ENCODE measurements around the gene PTCH1. TPM values are rescaled to one million over a fixed set of nuclear protein-coding genes. Genes with fewer than 3 reads are reported as not detected.

The PTCH1 gene
- total and polyA plus RNA-seq, 2 experiments from 2014 or later = 36.8 to 44.1 TPM

DNA sequence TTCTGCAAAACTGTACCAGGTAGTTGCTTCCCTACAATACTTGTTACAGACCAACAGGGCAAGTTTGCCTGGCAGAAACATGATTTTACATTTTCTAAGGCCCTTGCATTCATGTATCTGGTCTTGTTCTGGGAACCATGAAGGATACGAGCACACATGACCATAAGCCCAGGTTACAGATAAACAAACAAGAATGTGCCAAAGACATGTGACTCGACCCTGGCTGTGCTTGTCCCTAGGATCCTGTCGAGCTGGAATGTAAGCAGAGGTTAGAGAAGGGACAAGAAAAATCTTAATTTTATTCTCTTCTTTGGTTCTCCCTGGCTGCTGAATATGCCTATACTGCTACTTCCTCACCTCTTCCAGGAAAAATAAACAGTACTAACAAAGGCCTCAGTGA lies 32.5 kb downstream of the PTCH1 start:
- DNase-seq (ENCODE audit: low spot score) = no peak
- Histone ChIP-seq H3K4me2 (no peak overlapping the region), H3K4me3 (no peak overlapping the region), H3K4me1 (ENCODE audit: insufficient read depth) (peaks cover 40% of the 10 kb centered on the region), H2AFZ (no peak overlapping the region), H3K27ac (no peak overlapping the region), H4K20me1 (ENCODE audit: insufficient read depth, poor library complexity, severe bottlenecking) (peaks cover 93% of the 10 kb centered on the region), H3K9me2 (replicated peaks; ENCODE audit: insufficient read depth) (no peaks in the 10 kb centered on the region), H3K36me3 (replicated peaks; ENCODE audit: insufficient read depth, low read depth) (no peaks in the 10 kb centered on the region), H3K79me2 (peaks cover 100% of the 10 kb centered on the region), H3K9me3 (ENCODE audit: low read depth) (no peaks in the 10 kb centered on the region), H3K27me3 (no peaks in the 10 kb centered on the region)
- 41% methylated on average over 3 of the region's 3 CpGs for WGBS (ENCODE audit: low lambda C conversion rate, missing lambda C conversion rate)
- TF ChIP-seq EZH2phosphoT487 (IDR thresholded peaks at IDR 0.05; ENCODE audit: low read depth, severe bottlenecking, unreplicated experiment) (no peak), EZH2 (IDR thresholded peaks at IDR 0.05; ENCODE audit: borderline replicate concordance) (no peak)
- TF ChIP-seq, protein P1, sequence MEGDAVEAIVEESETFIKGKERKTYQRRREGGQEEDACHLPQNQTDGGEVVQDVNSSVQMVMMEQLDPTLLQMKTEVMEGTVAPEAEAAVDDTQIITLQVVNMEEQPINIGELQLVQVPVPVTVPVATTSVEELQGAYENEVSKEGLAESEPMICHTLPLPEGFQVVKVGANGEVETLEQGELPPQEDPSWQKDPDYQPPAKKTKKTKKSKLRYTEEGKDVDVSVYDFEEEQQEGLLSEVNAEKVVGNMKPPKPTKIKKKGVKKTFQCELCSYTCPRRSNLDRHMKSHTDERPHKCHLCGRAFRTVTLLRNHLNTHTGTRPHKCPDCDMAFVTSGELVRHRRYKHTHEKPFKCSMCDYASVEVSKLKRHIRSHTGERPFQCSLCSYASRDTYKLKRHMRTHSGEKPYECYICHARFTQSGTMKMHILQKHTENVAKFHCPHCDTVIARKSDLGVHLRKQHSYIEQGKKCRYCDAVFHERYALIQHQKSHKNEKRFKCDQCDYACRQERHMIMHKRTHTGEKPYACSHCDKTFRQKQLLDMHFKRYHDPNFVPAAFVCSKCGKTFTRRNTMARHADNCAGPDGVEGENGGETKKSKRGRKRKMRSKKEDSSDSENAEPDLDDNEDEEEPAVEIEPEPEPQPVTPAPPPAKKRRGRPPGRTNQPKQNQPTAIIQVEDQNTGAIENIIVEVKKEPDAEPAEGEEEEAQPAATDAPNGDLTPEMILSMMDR (IDR thresholded peaks at IDR 0.05; ENCODE audit: poor library complexity) = no peak

- no peak for DNase-seq (ENCODE audit: low spot score)
- H3K36me3 ChIP-seq (replicated peaks; ENCODE audit: insufficient read depth, low read depth) = no peaks in the 10 kb centered on the region
- no peaks in the 10 kb centered on the region for H3K27me3 ChIP-seq
- H3K4me2 ChIP-seq = no peak overlapping the region
- TF ChIP-seq, protein P1 (IDR thresholded peaks at IDR 0.05; ENCODE audit: poor library complexity) = no peak
- no peak for TF ChIP-seq EZH2phosphoT487 (IDR thresholded peaks at IDR 0.05; ENCODE audit: low read depth, severe bottlenecking, unreplicated experiment)
- no peak for TF ChIP-seq EZH2 (IDR thresholded peaks at IDR 0.05; ENCODE audit: borderline replicate concordance)
- no peak overlapping the region for H3K4me3 ChIP-seq
- H3K9me2 ChIP-seq (replicated peaks; ENCODE audit: insufficient read depth) = no peaks in the 10 kb centered on the region
- peaks cover 100% of the 10 kb centered on the region for H3K79me2 ChIP-seq
- 94% methylated on average over 6 of the region's 6 CpGs for WGBS (ENCODE audit: low lambda C conversion rate, missing lambda C conversion rate)
- no peaks in the 10 kb centered on the region for H3K9me3 ChIP-seq (ENCODE audit: low read depth)
- H3K27ac ChIP-seq = no peak overlapping the region
- H2AFZ ChIP-seq = no peak overlapping the region
- peaks cover 32% of the 10 kb centered on the region for H3K4me1 ChIP-seq (ENCODE audit: insufficient read depth)
- peaks cover 93% of the 10 kb centered on the region for H4K20me1 ChIP-seq (ENCODE audit: insufficient read depth, poor library complexity, severe bottlenecking)
These were observed 33.3 kb downstream of the PTCH1 start for GRCh38 chr9:95483431-95483830.

- no peak for TF ChIP-seq EZH2 (IDR thresholded peaks at IDR 0.05; ENCODE audit: borderline replicate concordance)
- TF ChIP-seq, protein P1 (IDR thresholded peaks at IDR 0.05; ENCODE audit: poor library complexity) = no peak
- TF ChIP-seq EZH2phosphoT487 (IDR thresholded peaks at IDR 0.05; ENCODE audit: low read depth, severe bottlenecking, unreplicated experiment) = no peak
- peaks cover 31% of the 10 kb centered on the region for H3K4me1 ChIP-seq (ENCODE audit: insufficient read depth)
- WGBS (ENCODE audit: low lambda C conversion rate, missing lambda C conversion rate) = 86% methylated on average over 3 of the region's 3 CpGs
- no peaks in the 10 kb centered on the region for H3K9me2 ChIP-seq (replicated peaks; ENCODE audit: insufficient read depth)
- no peak overlapping the region for H3K4me2 ChIP-seq
- DNase-seq (ENCODE audit: low spot score) = no peak
- H3K4me3 ChIP-seq = no peak overlapping the region
- H3K27me3 ChIP-seq = no peaks in the 10 kb centered on the region
- no peak overlapping the region for H2AFZ ChIP-seq
- peaks cover 93% of the 10 kb centered on the region for H4K20me1 ChIP-seq (ENCODE audit: insufficient read depth, poor library complexity, severe bottlenecking)
- H3K36me3 ChIP-seq (replicated peaks; ENCODE audit: insufficient read depth, low read depth) = peaks cover 3% of the 10 kb centered on the region
- H3K9me3 ChIP-seq (ENCODE audit: low read depth) = no peaks in the 10 kb centered on the region
- peaks cover 100% of the 10 kb centered on the region for H3K79me2 ChIP-seq
- no peak overlapping the region for H3K27ac ChIP-seq
These were observed 34.1 kb downstream of the PTCH1 start for GRCh38 chr9:95482621-95483020.

DNA sequence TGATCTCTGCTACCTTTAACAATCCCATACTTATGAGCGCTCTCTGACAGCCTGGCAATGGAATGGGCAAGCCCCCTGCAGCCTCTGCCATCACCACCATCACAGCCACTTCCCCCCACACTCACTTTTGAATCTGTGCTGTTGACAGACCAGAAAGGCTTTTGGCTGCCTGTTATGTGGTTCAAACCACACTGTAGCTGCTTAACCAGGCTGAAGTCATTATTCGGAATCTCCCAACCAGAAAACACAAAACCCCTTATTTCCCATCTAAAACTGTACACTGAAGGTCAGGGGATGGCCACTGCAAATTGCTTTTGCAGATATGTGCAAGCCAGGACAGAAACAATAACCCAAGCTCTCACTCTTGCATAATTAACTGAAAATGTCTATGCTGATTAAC lies 35.8 kb downstream of the PTCH1 start:
- H3K4me1 ChIP-seq (ENCODE audit: insufficient read depth) = peaks cover 15% of the 10 kb centered on the region
- H3K27ac ChIP-seq = no peak overlapping the region
- H3K79me2 ChIP-seq = peaks cover 98% of the 10 kb centered on the region
- no peak overlapping the region for H3K4me2 ChIP-seq
- H4K20me1 ChIP-seq (ENCODE audit: insufficient read depth, poor library complexity, severe bottlenecking) = peaks cover 82% of the 10 kb centered on the region
- no peak for DNase-seq (ENCODE audit: low spot score)
- H3K9me3 ChIP-seq (ENCODE audit: low read depth) = no peaks in the 10 kb centered on the region
- peaks cover 3% of the 10 kb centered on the region for H3K36me3 ChIP-seq (replicated peaks; ENCODE audit: insufficient read depth, low read depth)
- no peak overlapping the region for H2AFZ ChIP-seq
- H3K9me2 ChIP-seq (replicated peaks; ENCODE audit: insufficient read depth) = no peaks in the 10 kb centered on the region
- no peaks in the 10 kb centered on the region for H3K27me3 ChIP-seq
- no peak for TF ChIP-seq EZH2phosphoT487 (IDR thresholded peaks at IDR 0.05; ENCODE audit: low read depth, severe bottlenecking, unreplicated experiment)
- TF ChIP-seq, protein P1 (IDR thresholded peaks at IDR 0.05; ENCODE audit: poor library complexity) = no peak
- no peak for TF ChIP-seq EZH2 (IDR thresholded peaks at IDR 0.05; ENCODE audit: borderline replicate concordance)
- 92% methylated on average over 2 of the region's 2 CpGs for WGBS (ENCODE audit: low lambda C conversion rate, missing lambda C conversion rate)
- H3K4me3 ChIP-seq = no peak overlapping the region

Measured in hepatocyte (in vitro differentiated cells).